GM23338 (cell line): Measurements from ENCODE around the gene MT1F. TPM values are rescaled to one million over a fixed set of nuclear protein-coding genes. Genes with fewer than 3 reads are reported as not detected.
A peak's percentile ranks its signal among the peaks of the same experiment; 100 is the strongest.

ENCODE experiments used
- ATAC-seq: fragments of 200-7000 bp; cut with Tn5 transposase; 3 replicates; pipeline ENCODE4 v1.9.1; 2020
- DNase-seq: peaks from one replicate; pipeline ENCODE4 v3.0.0-alpha.2; 2015; ENCODE audit warnings: low spot score
- H2AFZ ChIP-seq: fragments of 200-600 bp; sonication (generic); 2 replicates; pipeline ENCODE4 v1.8.0; 2016; ENCODE audit warnings: antibody characterized with exemption, mild to moderate bottlenecking, moderate library complexity
- H3F3A ChIP-seq: fragments of 200-600 bp; sonication (generic); replicated peaks from 2 replicates; pipeline ENCODE4 v1.8.0; 2017; ENCODE audit warnings: antibody characterized with exemption, mixed run types, low read depth
- H3K27ac ChIP-seq: fragments of 200-600 bp; sonication (generic); 2 replicates; pipeline ENCODE4 v1.6.1; 2016; ENCODE audit warnings: low read depth
- H3K27me3 ChIP-seq: fragments of 200-600 bp; sonication (generic); 2 replicates; pipeline ENCODE4 v1.8.0; 2016; ENCODE audit warnings: mild to moderate bottlenecking, mixed run types, moderate library complexity; ENCODE audit not compliant: insufficient read depth
- H3K36me3 ChIP-seq: fragments of 200-600 bp; sonication (generic); 2 replicates; pipeline ENCODE4 v1.8.0; 2016; ENCODE audit warnings: mild to moderate bottlenecking; ENCODE audit not compliant: insufficient read depth
- H3K4me1 ChIP-seq: fragments of 200-600 bp; sonication (generic); 2 replicates; pipeline ENCODE4 v1.8.0; 2016; ENCODE audit warnings: mild to moderate bottlenecking, moderate library complexity; ENCODE audit not compliant: insufficient read depth
- H3K4me2 ChIP-seq: fragments of 200-600 bp; sonication (generic); 2 replicates; pipeline ENCODE4 v1.7.1; 2017; ENCODE audit warnings: mixed run types
- H3K4me3 ChIP-seq: fragments of 200-600 bp; sonication (generic); 2 replicates; pipeline ENCODE4 v1.6.1; 2016; ENCODE audit warnings: mixed run types
- H3K79me2 ChIP-seq: fragments of 200-600 bp; sonication (generic); replicated peaks from 2 replicates; pipeline ENCODE4 v1.8.0; 2017; ENCODE audit warnings: mild to moderate bottlenecking; ENCODE audit not compliant: insufficient read depth
- H3K9me2 ChIP-seq: fragments of 200-600 bp; sonication (generic); 2 replicates; pipeline ENCODE4 v1.8.0; 2017; ENCODE audit not compliant: insufficient read depth
- H4K20me1 ChIP-seq: fragments of 200-600 bp; sonication (generic); replicated peaks from 2 replicates; pipeline ENCODE4 v1.8.0; 2017; ENCODE audit warnings: mild to moderate bottlenecking; ENCODE audit not compliant: insufficient read depth
- H3K27ac Mint-ChIP-seq: 2 replicates; pipeline ENCODE4 v1.8.0; 2020; ENCODE audit warnings: inconsistent platforms, mild to moderate bottlenecking, moderate library complexity, mixed read lengths
- H3K27me3 Mint-ChIP-seq: 3 replicates; pipeline ENCODE4 v1.8.0; 2022; ENCODE audit warnings: low read depth, mild to moderate bottlenecking, moderate library complexity, mixed read lengths, inconsistent platforms; ENCODE audit not compliant: insufficient read depth, poor library complexity
- H3K36me3 Mint-ChIP-seq: 3 replicates; pipeline ENCODE4 v1.8.0; 2021; ENCODE audit warnings: low read depth, mild to moderate bottlenecking, inconsistent platforms, moderate library complexity, mixed read lengths
- H3K4me1 Mint-ChIP-seq: 3 replicates; pipeline ENCODE4 v1.8.0; 2020; ENCODE audit warnings: mild to moderate bottlenecking, inconsistent platforms, mixed read lengths
- H3K4me3 Mint-ChIP-seq: 3 replicates; pipeline ENCODE4 v1.8.0; 2021; ENCODE audit warnings: moderate library complexity, mild to moderate bottlenecking, inconsistent platforms, mixed read lengths
- H3K9me3 Mint-ChIP-seq: 3 replicates; pipeline ENCODE4 v1.8.0; 2020; ENCODE audit warnings: moderate library complexity, mild to moderate bottlenecking, inconsistent platforms, mixed read lengths
- CREB1 ChIP-seq: fragments of 250-450 bp; sonication (Bioruptor Pico); IDR thresholded peaks from 2 replicates; pipeline ENCODE4 v1.5.0; 2020; ENCODE audit warnings: low read depth, mild to moderate bottlenecking, moderate library complexity
- EZH2 ChIP-seq: fragments of 200-600 bp; sonication (generic); IDR thresholded peaks from one replicate; pipeline ENCODE4 v1.8.0; 2017; ENCODE audit warnings: antibody characterized with exemption, mild to moderate bottlenecking, low read depth; ENCODE audit not compliant: unreplicated experiment
- EZH2phosphoT487 ChIP-seq: fragments of 200-600 bp; sonication (generic); IDR thresholded peaks from one replicate; pipeline ENCODE4 v1.8.1; 2018; ENCODE audit warnings: antibody characterized with exemption; ENCODE audit not compliant: unreplicated experiment
- NANOG ChIP-seq: IDR thresholded peaks from 2 replicates; pipeline ENCODE4 v1.6.1; 2016; ENCODE audit warnings: antibody characterized with exemption, borderline replicate concordance
- POLR2AphosphoS5 ChIP-seq: IDR thresholded peaks from 2 replicates; pipeline ENCODE4 v1.6.1; 2016; ENCODE audit warnings: antibody characterized with exemption, low read depth
- STAT1 ChIP-seq: IDR thresholded peaks from one replicate; pipeline ENCODE4 v1.6.1; 2016; ENCODE audit warnings: antibody characterized with exemption; ENCODE audit not compliant: unreplicated experiment
- ZNF114 ChIP-seq: fragments of 250-450 bp; sonication (Bioruptor Pico); IDR thresholded peaks from 2 replicates; pipeline ENCODE4 v1.5.0; 2020; ENCODE audit warnings: mild to moderate bottlenecking, moderate library complexity
- ZNF331 ChIP-seq: fragments of 250-450 bp; sonication (Bioruptor Pico); IDR thresholded peaks from 2 replicates; pipeline ENCODE4 v1.5.0; 2020; ENCODE audit warnings: low read depth, mild to moderate bottlenecking, moderate library complexity
- polyA plus RNA-seq: library from polyadenylated mRNA; unstranded; fragments of >200 nt; fragmentation: Nextera tagmentation; extraction: Ambion mirVana; gene quantifications from 2 replicates; pipeline ENCODE4 v1.2.1, GENCODE V29; 2016
- total RNA-seq: library from RNA; depleted of rRNA; stranded (reverse); fragments of >200 nt; shearing (Covaris generic); gene quantifications from 2 replicates; pipeline ENCODE4 v1.2.3, GENCODE V29; 2014
- TF ChIP-seq, protein P1 (sequence below): IDR thresholded peaks from one replicate; pipeline ENCODE4 v1.6.1; 2018; ENCODE audit warnings: antibody characterized with exemption; ENCODE audit not compliant: unreplicated experiment
- TF ChIP-seq, protein P2 (sequence below): fragments of 250-450 bp; sonication (Bioruptor Pico); IDR thresholded peaks from 2 replicates; pipeline ENCODE4 v1.5.0; 2020; ENCODE audit warnings: mild to moderate bottlenecking, moderate library complexity
- TF ChIP-seq, protein P3 (sequence below), 2 experiments: fragments of 200-600 bp in 1 of 2; sonication (generic) in 1 of 2; conservative IDR thresholded peaks; 2 replicates each; pipeline versions ENCODE4 v1.5.1 to v1.6.1; 2016 to 2017; ENCODE audit warnings: antibody characterized with exemption in 2 of 2, low read depth in 2 of 2, mild to moderate bottlenecking in 2 of 2, moderate library complexity in 1 of 2

MT1F gene
- total and polyA plus RNA-seq, 2 experiments from 2014 or later: 7.4 to 107 TPM

DNA sequence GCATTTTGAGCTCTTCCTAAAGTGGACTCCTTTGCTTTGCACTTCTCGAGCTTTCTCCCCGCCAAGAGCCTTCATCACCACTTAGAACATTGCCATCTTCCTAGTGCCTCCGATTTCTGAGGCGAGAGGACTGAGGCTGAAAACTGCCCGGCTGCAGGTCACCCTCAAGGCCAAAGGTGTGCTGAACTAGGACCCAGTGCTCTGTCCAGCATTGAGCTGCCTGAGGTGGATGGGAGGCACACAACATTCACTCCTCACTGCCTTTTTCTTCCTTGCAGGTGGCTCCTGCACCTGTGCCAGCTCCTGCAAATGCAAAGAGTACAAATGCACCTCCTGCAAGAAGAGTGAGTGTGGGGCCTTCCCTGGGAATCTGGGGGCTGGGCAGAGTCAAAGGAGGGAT is 13.9 kb upstream of the MT1F start:
- H3K27me3 Mint-ChIP-seq: peaks cover 98% of the 10 kb centered on the region
- peaks cover 34% of the 10 kb centered on the region for H3K4me1 Mint-ChIP-seq
- H3K27ac Mint-ChIP-seq: no peak overlapping the region
- no peaks in the 10 kb centered on the region for H3K9me3 Mint-ChIP-seq
- Histone ChIP-seq H2AFZ (peak overlapping the region; percentile 84), H3F3A (peaks cover 9% of the 10 kb centered on the region; the same call in 1 of the 2 replicates), H3K79me2 (no peaks in the 10 kb centered on the region), H4K20me1 (no peaks in the 10 kb centered on the region), H3K4me2 (peak overlapping the region; percentile 84), H3K4me3 (peak overlapping the region; percentile 61), H3K9me2 (no peaks in the 10 kb centered on the region), H3K27ac (no peak overlapping the region), H3K36me3 (no peaks in the 10 kb centered on the region), H3K27me3 (peaks cover 100% of the 10 kb centered on the region), H3K4me1 (peaks cover 13% of the 10 kb centered on the region; the same call in 1 of the 2 replicates)
- peak overlapping the region; percentile 64 for H3K4me3 Mint-ChIP-seq
- ATAC-seq (no peak), DNase-seq (no peak)
- H3K36me3 Mint-ChIP-seq: no peaks in the 10 kb centered on the region
- TF ChIP-seq, protein P1, sequence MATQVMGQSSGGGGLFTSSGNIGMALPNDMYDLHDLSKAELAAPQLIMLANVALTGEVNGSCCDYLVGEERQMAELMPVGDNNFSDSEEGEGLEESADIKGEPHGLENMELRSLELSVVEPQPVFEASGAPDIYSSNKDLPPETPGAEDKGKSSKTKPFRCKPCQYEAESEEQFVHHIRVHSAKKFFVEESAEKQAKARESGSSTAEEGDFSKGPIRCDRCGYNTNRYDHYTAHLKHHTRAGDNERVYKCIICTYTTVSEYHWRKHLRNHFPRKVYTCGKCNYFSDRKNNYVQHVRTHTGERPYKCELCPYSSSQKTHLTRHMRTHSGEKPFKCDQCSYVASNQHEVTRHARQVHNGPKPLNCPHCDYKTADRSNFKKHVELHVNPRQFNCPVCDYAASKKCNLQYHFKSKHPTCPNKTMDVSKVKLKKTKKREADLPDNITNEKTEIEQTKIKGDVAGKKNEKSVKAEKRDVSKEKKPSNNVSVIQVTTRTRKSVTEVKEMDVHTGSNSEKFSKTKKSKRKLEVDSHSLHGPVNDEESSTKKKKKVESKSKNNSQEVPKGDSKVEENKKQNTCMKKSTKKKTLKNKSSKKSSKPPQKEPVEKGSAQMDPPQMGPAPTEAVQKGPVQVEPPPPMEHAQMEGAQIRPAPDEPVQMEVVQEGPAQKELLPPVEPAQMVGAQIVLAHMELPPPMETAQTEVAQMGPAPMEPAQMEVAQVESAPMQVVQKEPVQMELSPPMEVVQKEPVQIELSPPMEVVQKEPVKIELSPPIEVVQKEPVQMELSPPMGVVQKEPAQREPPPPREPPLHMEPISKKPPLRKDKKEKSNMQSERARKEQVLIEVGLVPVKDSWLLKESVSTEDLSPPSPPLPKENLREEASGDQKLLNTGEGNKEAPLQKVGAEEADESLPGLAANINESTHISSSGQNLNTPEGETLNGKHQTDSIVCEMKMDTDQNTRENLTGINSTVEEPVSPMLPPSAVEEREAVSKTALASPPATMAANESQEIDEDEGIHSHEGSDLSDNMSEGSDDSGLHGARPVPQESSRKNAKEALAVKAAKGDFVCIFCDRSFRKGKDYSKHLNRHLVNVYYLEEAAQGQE: peak; percentile 57
- TF ChIP-seq CREB1: no peak

DNA sequence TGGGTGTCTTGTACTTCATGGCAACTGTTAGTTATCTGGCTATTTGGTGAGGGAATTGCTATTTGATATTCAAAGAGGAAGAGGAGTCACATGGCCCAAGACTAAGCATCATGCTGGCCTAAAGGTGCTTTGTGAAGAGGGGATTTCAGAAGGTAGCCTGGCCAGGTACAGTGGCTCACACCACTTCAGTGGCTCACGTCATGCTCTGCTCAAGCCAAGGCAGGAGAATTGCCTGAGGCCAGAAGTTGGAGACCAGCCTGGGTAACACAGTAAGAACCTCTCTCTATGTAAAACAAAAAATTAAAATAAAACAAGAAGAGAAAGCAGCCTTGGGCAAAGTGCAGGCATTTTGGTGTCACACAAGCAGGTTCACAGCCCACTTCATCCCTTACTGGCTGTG is 12.4 kb upstream of the MT1F start:
- Histone ChIP-seq H3K4me3 (no peak overlapping the region), H3F3A (0 out of 2 replicates have a peak, but pooled peaks cover 6% of the 10 kb centered on the region), H3K27me3 (peaks cover 98% of the 10 kb centered on the region), H3K36me3 (no peaks in the 10 kb centered on the region), H3K79me2 (no peaks in the 10 kb centered on the region), H2AFZ (no peak overlapping the region), H4K20me1 (no peaks in the 10 kb centered on the region), H3K9me2 (no peaks in the 10 kb centered on the region), H3K4me2 (no peak overlapping the region), H3K4me1 (peaks cover 12% of the 10 kb centered on the region; the same call in 1 of the 2 replicates), H3K27ac (no peak overlapping the region)
- ATAC-seq: no peak
- Mint-ChIP-seq H3K27me3 (peaks cover 91% of the 10 kb centered on the region), H3K4me1 (peaks cover 30% of the 10 kb centered on the region), H3K27ac (no peak overlapping the region), H3K4me3 (no peak overlapping the region), H3K9me3 (no peaks in the 10 kb centered on the region), H3K36me3 (no peaks in the 10 kb centered on the region)
- no peak for DNase-seq
- TF ChIP-seq ZNF331 (no peak), POLR2AphosphoS5 (no peak), NANOG (no peak), EZH2phosphoT487 (no peak), CREB1 (no peak), EZH2 (no peak), STAT1 (no peak), ZNF114 (CRISPR knock-in tag) (no peak)
- TF ChIP-seq, protein P2, sequence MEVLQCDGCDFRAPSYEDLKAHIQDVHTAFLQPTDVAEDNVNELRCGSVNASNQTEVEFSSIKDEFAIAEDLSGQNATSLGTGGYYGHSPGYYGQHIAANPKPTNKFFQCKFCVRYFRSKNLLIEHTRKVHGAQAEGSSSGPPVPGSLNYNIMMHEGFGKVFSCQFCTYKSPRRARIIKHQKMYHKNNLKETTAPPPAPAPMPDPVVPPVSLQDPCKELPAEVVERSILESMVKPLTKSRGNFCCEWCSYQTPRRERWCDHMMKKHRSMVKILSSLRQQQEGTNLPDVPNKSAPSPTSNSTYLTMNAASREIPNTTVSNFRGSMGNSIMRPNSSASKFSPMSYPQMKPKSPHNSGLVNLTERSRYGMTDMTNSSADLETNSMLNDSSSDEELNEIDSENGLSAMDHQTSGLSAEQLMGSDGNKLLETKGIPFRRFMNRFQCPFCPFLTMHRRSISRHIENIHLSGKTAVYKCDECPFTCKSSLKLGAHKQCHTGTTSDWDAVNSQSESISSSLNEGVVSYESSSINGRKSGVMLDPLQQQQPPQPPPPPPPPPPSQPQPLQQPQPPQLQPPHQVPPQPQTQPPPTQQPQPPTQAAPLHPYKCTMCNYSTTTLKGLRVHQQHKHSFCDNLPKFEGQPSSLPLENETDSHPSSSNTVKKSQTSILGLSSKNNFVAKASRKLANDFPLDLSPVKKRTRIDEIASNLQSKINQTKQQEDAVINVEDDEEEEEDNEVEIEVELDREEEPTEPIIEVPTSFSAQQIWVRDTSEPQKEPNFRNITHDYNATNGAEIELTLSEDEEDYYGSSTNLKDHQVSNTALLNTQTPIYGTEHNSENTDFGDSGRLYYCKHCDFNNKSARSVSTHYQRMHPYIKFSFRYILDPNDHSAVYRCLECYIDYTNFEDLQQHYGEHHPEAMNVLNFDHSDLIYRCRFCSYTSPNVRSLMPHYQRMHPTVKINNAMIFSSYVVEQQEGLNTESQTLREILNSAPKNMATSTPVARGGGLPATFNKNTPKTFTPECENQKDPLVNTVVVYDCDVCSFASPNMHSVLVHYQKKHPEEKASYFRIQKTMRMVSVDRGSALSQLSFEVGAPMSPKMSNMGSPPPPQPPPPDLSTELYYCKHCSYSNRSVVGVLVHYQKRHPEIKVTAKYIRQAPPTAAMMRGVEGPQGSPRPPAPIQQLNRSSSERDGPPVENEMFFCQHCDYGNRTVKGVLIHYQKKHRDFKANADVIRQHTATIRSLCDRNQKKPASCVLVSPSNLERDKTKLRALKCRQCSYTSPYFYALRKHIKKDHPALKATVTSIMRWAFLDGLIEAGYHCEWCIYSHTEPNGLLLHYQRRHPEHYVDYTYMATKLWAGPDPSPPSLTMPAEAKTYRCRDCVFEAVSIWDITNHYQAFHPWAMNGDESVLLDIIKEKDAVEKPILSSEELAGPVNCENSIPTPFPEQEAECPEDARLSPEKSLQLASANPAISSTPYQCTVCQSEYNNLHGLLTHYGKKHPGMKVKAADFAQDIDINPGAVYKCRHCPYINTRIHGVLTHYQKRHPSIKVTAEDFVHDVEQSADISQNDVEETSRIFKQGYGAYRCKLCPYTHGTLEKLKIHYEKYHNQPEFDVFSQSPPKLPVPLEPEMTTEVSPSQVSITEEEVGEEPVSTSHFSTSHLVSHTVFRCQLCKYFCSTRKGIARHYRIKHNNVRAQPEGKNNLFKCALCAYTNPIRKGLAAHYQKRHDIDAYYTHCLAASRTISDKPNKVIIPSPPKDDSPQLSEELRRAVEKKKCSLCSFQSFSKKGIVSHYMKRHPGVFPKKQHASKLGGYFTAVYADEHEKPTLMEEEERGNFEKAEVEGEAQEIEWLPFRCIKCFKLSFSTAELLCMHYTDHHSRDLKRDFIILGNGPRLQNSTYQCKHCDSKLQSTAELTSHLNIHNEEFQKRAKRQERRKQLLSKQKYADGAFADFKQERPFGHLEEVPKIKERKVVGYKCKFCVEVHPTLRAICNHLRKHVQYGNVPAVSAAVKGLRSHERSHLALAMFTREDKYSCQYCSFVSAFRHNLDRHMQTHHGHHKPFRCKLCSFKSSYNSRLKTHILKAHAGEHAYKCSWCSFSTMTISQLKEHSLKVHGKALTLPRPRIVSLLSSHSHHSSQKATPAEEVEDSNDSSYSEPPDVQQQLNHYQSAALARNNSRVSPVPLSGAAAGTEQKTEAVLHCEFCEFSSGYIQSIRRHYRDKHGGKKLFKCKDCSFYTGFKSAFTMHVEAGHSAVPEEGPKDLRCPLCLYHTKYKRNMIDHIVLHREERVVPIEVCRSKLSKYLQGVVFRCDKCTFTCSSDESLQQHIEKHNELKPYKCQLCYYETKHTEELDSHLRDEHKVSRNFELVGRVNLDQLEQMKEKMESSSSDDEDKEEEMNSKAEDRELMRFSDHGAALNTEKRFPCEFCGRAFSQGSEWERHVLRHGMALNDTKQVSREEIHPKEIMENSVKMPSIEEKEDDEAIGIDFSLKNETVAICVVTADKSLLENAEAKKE (CRISPR knock-in tag): no peak
- TF ChIP-seq, protein P3, sequence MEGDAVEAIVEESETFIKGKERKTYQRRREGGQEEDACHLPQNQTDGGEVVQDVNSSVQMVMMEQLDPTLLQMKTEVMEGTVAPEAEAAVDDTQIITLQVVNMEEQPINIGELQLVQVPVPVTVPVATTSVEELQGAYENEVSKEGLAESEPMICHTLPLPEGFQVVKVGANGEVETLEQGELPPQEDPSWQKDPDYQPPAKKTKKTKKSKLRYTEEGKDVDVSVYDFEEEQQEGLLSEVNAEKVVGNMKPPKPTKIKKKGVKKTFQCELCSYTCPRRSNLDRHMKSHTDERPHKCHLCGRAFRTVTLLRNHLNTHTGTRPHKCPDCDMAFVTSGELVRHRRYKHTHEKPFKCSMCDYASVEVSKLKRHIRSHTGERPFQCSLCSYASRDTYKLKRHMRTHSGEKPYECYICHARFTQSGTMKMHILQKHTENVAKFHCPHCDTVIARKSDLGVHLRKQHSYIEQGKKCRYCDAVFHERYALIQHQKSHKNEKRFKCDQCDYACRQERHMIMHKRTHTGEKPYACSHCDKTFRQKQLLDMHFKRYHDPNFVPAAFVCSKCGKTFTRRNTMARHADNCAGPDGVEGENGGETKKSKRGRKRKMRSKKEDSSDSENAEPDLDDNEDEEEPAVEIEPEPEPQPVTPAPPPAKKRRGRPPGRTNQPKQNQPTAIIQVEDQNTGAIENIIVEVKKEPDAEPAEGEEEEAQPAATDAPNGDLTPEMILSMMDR (conservative IDR thresholded peaks at IDR 0.05; ENCODE audit: low read depth in 2 of 2): no peak
